PC-9 (cell line): ENCODE results near the gene SHANK2. TPM values are rescaled to one million over a fixed set of nuclear protein-coding genes. Genes with fewer than 3 reads are reported as not detected.

Experiments
- BruUV-seq: library from RNA; stranded (reverse); fragments of 400-500 nt; replicated peaks from 2 replicates; lab custom pipeline; 2021; lab: Mats Ljungman, UMichigan
- CTCF ChIA-PET: fragments of 300-600 bp; sonication (Branson Sonifier 250); formaldehyde crosslinking; loops from one replicate; lab custom pipeline; 2022; ENCODE audit warnings: antibody characterized with exemption; lab: Charles Lee
- POLR2A ChIA-PET: fragments of 300-600 bp; sonication (Branson Sonifier 250); formaldehyde crosslinking; loops from one replicate; lab custom pipeline; 2022; ENCODE audit warnings: antibody characterized with exemption; ENCODE audit not compliant: unreplicated experiment; lab: Charles Lee
- DNase-seq, 2 experiments: peaks; one replicate each; pipeline versions ENCODE4 v3.0.0 to v3.0.0-alpha.2; 2015 to 2022; ENCODE audit warnings: mixed read lengths in 1 of 2
- H2AFZ ChIP-seq: fragments of 200-600 bp; sonication (generic); 2 replicates; pipeline ENCODE4 v1.8.1; 2017; ENCODE audit warnings: antibody characterized with exemption
- H3F3A ChIP-seq: fragments of 200-600 bp; sonication (generic); 2 replicates; pipeline ENCODE4 v1.8.1; 2017; ENCODE audit warnings: antibody characterized with exemption, mild to moderate bottlenecking, low read depth; ENCODE audit not compliant: insufficient read depth
- H3K27ac ChIP-seq: fragments of 200-600 bp; sonication (generic); 2 replicates; pipeline ENCODE4 v1.6.1; 2016; ENCODE audit warnings: mixed run types
- H3K27me3 ChIP-seq: fragments of 200-600 bp; sonication (generic); 2 replicates; pipeline ENCODE4 v1.6.1; 2016; ENCODE audit warnings: low read depth, mixed run types; ENCODE audit not compliant: insufficient read depth
- H3K36me3 ChIP-seq: fragments of 200-600 bp; sonication (generic); 2 replicates; pipeline ENCODE4 v1.6.1; 2016; ENCODE audit warnings: low read depth, mixed run types
- H3K4me1 ChIP-seq: fragments of 200-600 bp; sonication (generic); replicated peaks from 2 replicates; pipeline ENCODE4 v1.6.1; 2016; ENCODE audit warnings: mixed run types; ENCODE audit not compliant: insufficient read depth
- H3K4me2 ChIP-seq: fragments of 200-600 bp; sonication (generic); 2 replicates; pipeline ENCODE4 v1.6.1; 2017; ENCODE audit warnings: mixed run types
- H3K4me3 ChIP-seq: fragments of 200-600 bp; sonication (generic); 2 replicates; pipeline ENCODE4 v1.6.1; 2016; ENCODE audit warnings: mixed run types
- H3K79me2 ChIP-seq: fragments of 200-600 bp; sonication (generic); 2 replicates; pipeline ENCODE4 v1.6.1; 2017; ENCODE audit warnings: low read depth, mixed run types
- H3K9me2 ChIP-seq: fragments of 200-600 bp; sonication (generic); 2 replicates; pipeline ENCODE4 v1.8.1; 2017; ENCODE audit warnings: mild to moderate bottlenecking; ENCODE audit not compliant: insufficient read depth
- H3K9me3 ChIP-seq: fragments of 200-600 bp; sonication (generic); 2 replicates; pipeline ENCODE4 v1.8.1; 2016; ENCODE audit warnings: low read depth; ENCODE audit not compliant: insufficient read depth
- H4K20me1 ChIP-seq: fragments of 200-600 bp; sonication (generic); 2 replicates; pipeline ENCODE4 v1.8.1; 2017; ENCODE audit not compliant: insufficient read depth
- EZH2 ChIP-seq: fragments of 200-600 bp; sonication (generic); IDR thresholded peaks from 2 replicates; pipeline ENCODE4 v1.8.0; 2017; ENCODE audit warnings: antibody characterized with exemption, low read depth
- intact Hi-C: fragments of 100-400 bp; cut with micrococcal nuclease; formaldehyde crosslinking; loops from one replicate; pipeline ENCODE4 v1.10.0; 2022; ENCODE audit not compliant: unreplicated experiment
- total RNA-seq: library from RNA; stranded (reverse); gene quantifications from 2 replicates; pipeline ENCODE4 v1.2.3, GENCODE V29; 2021
- TF ChIP-seq, protein P1 (sequence below): fragments of 200-600 bp; sonication (generic); conservative IDR thresholded peaks from 2 replicates; pipeline ENCODE4 v1.6.1; 2017; ENCODE audit warnings: mixed run types, antibody characterized with exemption, mild to moderate bottlenecking, moderate library complexity

The SHANK2 gene
- total RNA-seq, 1 experiment from 2014 or later = 50.5 TPM

- H3K9me3 ChIP-seq = no peaks in the 10 kb centered on the region
- no peaks in the 10 kb centered on the region for H3K4me1 ChIP-seq
- no peak for DNase-seq
- POLR2A ChIA-PET = no interaction called here
- H4K20me1 ChIP-seq = peaks cover 9% of the 10 kb centered on the region; the same call in 1 of the 2 replicates
- BruUV-seq = no TSS peak
- CTCF ChIA-PET = no interaction called here
- H3K79me2 ChIP-seq = no peaks in the 10 kb centered on the region
- TF ChIP-seq EZH2 = no peak
- TF ChIP-seq, protein P1, sequence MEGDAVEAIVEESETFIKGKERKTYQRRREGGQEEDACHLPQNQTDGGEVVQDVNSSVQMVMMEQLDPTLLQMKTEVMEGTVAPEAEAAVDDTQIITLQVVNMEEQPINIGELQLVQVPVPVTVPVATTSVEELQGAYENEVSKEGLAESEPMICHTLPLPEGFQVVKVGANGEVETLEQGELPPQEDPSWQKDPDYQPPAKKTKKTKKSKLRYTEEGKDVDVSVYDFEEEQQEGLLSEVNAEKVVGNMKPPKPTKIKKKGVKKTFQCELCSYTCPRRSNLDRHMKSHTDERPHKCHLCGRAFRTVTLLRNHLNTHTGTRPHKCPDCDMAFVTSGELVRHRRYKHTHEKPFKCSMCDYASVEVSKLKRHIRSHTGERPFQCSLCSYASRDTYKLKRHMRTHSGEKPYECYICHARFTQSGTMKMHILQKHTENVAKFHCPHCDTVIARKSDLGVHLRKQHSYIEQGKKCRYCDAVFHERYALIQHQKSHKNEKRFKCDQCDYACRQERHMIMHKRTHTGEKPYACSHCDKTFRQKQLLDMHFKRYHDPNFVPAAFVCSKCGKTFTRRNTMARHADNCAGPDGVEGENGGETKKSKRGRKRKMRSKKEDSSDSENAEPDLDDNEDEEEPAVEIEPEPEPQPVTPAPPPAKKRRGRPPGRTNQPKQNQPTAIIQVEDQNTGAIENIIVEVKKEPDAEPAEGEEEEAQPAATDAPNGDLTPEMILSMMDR = no peak
- no peaks in the 10 kb centered on the region for H3K36me3 ChIP-seq
- no peak overlapping the region for H2AFZ ChIP-seq
- no peak overlapping the region for H3K27ac ChIP-seq
- no peak overlapping the region for H3K4me3 ChIP-seq
- H3F3A ChIP-seq = no peaks in the 10 kb centered on the region; the same call in 1 of the 2 replicates
- no peaks in the 10 kb centered on the region for H3K9me2 ChIP-seq
- intact Hi-C loops = no loop called here
- no peaks in the 10 kb centered on the region for H3K27me3 ChIP-seq
- no peak overlapping the region for H3K4me2 ChIP-seq
Observed at GRCh38 chr11:71204748-71205664, 47.4 kb downstream of the SHANK2 start.

DNA sequence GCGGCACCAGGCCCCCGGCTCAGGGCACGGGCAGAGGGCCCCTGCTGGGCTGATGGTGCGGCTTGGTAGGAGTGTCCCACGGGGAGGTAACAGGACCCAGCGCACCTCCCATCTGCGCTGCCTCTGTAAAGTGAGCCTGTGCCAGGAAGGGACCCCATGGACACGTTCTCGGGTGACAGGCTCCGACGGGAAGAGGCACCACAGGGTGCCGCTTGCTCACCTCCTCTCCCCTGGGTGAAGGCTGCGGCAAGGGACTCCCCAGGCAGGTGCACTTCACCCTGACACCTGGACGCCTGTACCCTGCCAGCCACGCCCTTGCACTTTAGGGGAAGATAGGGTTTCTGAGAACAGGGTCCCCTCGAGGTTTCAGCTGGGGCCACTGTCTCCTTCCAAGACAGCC, 48.1 kb downstream of the SHANK2 start:
- intact Hi-C loops = no loop called here

DNA sequence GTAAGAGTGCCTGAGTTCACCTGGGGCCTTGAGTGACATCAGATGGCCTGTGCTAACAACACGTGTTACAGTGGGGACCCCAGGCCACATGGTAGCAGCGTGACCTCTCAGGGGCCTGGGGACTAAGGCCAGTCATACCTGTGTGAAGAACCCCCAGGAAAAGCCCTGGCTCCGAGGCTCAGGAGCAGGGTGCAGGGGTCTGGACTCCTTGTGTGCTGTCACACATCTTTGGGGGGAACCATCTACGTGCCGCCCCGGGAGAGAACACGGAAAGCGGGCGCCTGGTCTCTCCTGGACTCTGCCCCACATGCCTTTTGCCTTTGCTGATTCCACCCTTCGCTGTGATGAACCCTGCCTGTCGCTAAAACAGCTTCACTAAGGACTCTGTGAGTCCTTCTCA, 48.7 kb downstream of the SHANK2 start:
- no peak for TF ChIP-seq EZH2
- TF ChIP-seq, protein P1 = no peak
- H2AFZ ChIP-seq = no peak overlapping the region
- H3K4me2 ChIP-seq = no peak overlapping the region
- no peak for DNase-seq
- H3K36me3 ChIP-seq = no peaks in the 10 kb centered on the region
- no peaks in the 10 kb centered on the region for H3K79me2 ChIP-seq
- no peaks in the 10 kb centered on the region for H3K9me3 ChIP-seq
- ChIA-PET POLR2A (no interaction called here), CTCF (no interaction called here)
- no peaks in the 10 kb centered on the region for H3K9me2 ChIP-seq
- H4K20me1 ChIP-seq = peaks cover 9% of the 10 kb centered on the region; the same call in 1 of the 2 replicates
- H3F3A ChIP-seq = no peaks in the 10 kb centered on the region; the same call in 1 of the 2 replicates
- intact Hi-C loops = no loop called here
- no peak overlapping the region for H3K4me3 ChIP-seq
- no TSS peak for BruUV-seq
- H3K4me1 ChIP-seq = no peaks in the 10 kb centered on the region
- no peak overlapping the region for H3K27ac ChIP-seq
- H3K27me3 ChIP-seq = no peaks in the 10 kb centered on the region

More for the DNA sequence above, 48.1 kb downstream of the SHANK2 start:
- Histone ChIP-seq H3K4me1 (no peaks in the 10 kb centered on the region), H3K9me2 (no peaks in the 10 kb centered on the region), H3K27me3 (no peaks in the 10 kb centered on the region), H3K27ac (no peak overlapping the region), H2AFZ (no peak overlapping the region), H3K4me2 (no peak overlapping the region), H3K9me3 (no peaks in the 10 kb centered on the region), H3F3A (no peaks in the 10 kb centered on the region; the same call in 1 of the 2 replicates), H3K79me2 (no peaks in the 10 kb centered on the region), H3K4me3 (no peak overlapping the region), H4K20me1 (peaks cover 9% of the 10 kb centered on the region; the same call in 1 of the 2 replicates), H3K36me3 (no peaks in the 10 kb centered on the region)
- POLR2A ChIA-PET = no interaction called here
- CTCF ChIA-PET = no interaction called here
- TF ChIP-seq, protein P1 = no peak
- TF ChIP-seq EZH2 = no peak
- no TSS peak for BruUV-seq
- no peak for DNase-seq
